Neural progenitor cell (in vitro differentiated cells): ENCODE data around the gene ABCC10.

ENCODE experiments used
- EZH2phosphoT487 ChIP-seq: fragments of 200-600 bp; sonication (generic); IDR thresholded peaks from 2 replicates; pipeline ENCODE4 v1.6.1; 2017; ENCODE audit warnings: antibody characterized with exemption
- TF ChIP-seq, protein P1 (sequence below): fragments of 200-600 bp; sonication (generic); IDR thresholded peaks from 2 replicates; pipeline ENCODE4 v1.5.1; 2017; ENCODE audit warnings: antibody characterized with exemption, mild to moderate bottlenecking

DNA sequence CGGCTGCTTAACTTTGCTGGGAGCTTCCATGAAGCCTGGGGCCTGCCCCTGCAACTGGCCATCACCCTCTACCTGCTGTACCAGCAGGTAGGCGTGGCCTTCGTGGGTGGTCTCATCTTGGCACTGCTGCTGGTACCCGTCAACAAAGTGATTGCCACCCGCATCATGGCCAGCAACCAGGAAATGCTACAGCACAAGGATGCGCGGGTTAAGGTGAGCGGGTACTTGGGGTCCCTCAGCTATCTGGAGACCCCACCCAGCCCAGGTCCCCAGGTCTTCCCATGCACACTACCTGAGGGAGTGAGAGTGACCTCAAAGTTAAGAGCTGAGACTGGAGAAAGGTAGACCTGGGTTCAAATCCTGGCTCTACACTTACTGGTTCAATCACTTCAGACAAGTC, 5.8 kb downstream of the ABCC10 start:
- TF ChIP-seq, protein P1, sequence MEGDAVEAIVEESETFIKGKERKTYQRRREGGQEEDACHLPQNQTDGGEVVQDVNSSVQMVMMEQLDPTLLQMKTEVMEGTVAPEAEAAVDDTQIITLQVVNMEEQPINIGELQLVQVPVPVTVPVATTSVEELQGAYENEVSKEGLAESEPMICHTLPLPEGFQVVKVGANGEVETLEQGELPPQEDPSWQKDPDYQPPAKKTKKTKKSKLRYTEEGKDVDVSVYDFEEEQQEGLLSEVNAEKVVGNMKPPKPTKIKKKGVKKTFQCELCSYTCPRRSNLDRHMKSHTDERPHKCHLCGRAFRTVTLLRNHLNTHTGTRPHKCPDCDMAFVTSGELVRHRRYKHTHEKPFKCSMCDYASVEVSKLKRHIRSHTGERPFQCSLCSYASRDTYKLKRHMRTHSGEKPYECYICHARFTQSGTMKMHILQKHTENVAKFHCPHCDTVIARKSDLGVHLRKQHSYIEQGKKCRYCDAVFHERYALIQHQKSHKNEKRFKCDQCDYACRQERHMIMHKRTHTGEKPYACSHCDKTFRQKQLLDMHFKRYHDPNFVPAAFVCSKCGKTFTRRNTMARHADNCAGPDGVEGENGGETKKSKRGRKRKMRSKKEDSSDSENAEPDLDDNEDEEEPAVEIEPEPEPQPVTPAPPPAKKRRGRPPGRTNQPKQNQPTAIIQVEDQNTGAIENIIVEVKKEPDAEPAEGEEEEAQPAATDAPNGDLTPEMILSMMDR, result no peak
- TF ChIP-seq EZH2phosphoT487, result no peak
